ENCODE data around the gene TDRD6. TPM values are rescaled to one million over a fixed set of nuclear protein-coding genes. Genes with fewer than 3 reads are reported as not detected.

TDRD6 gene
- total and polyA plus RNA-seq, 4 donors = 1.0 to 1.8 (median 1.6) TPM; not detected in 1

GRCh38 chr6:46729787-46730326 is 42.2 kb downstream of the TDRD6 start:
- H3K27ac ChIP-seq (ENCODE audit: low read depth in 1 of 2, low read length in 2 of 2) = no peak overlapping the region
- H3K27me3 ChIP-seq (ENCODE audit: control insufficient read depth in 1 of 2, insufficient read depth in 2 of 2, low read length in 1 of 2) = no peaks in the 10 kb centered on the region
- ATAC-seq (ENCODE audit: low FRiP score) (no peak), DNase-seq (no peak)
- WGBS, 2 donors = 90 to 92% methylated on average over 1 of the region's 1 CpG
- H3K4me3 ChIP-seq (ENCODE audit: low read length in 2 of 2) = no peak overlapping the region
- no peaks in the 10 kb centered on the region for H3K4me1 ChIP-seq (ENCODE audit: control insufficient read depth in 1 of 2, insufficient read depth in 2 of 2, low read length in 2 of 2)
- H3K36me3 ChIP-seq (ENCODE audit: control insufficient read depth in 1 of 2, insufficient read depth in 2 of 2, low read length in 1 of 2) = no peaks in the 10 kb centered on the region
- H3K9me3 ChIP-seq (ENCODE audit: control insufficient read depth, low read length) = no peaks in the 10 kb centered on the region
- intact Hi-C loops (cut with DNase I) = no loop called here

- DNase-seq (no peak), ATAC-seq (ENCODE audit: low FRiP score) (no peak)
- Histone ChIP-seq H3K27ac (ENCODE audit: low read depth in 1 of 2, low read length in 2 of 2) (no peak overlapping the region), H3K4me1 (ENCODE audit: control insufficient read depth in 1 of 2, insufficient read depth in 2 of 2, low read length in 2 of 2) (no peaks in the 10 kb centered on the region), H3K27me3 (ENCODE audit: control insufficient read depth in 1 of 2, insufficient read depth in 2 of 2, low read length in 1 of 2) (no peaks in the 10 kb centered on the region), H3K4me3 (ENCODE audit: low read length in 2 of 2) (no peak overlapping the region), H3K36me3 (ENCODE audit: control insufficient read depth in 1 of 2, insufficient read depth in 2 of 2, low read length in 1 of 2) (no peaks in the 10 kb centered on the region), H3K9me3 (ENCODE audit: control insufficient read depth, low read length) (no peaks in the 10 kb centered on the region)
- WGBS, 2 donors = 64 to 69% methylated on average over 4 of the region's 4 CpGs
- intact Hi-C loops (cut with DNase I) = no loop called here
Measured at GRCh38 chr6:46730921-46731461, 43.3 kb downstream of the TDRD6 start.

- DNase-seq (no peak), ATAC-seq (ENCODE audit: low FRiP score) (no peak)
- no peak overlapping the region for H3K27ac ChIP-seq (ENCODE audit: low read depth in 1 of 2, low read length in 2 of 2)
- no peaks in the 10 kb centered on the region for H3K4me1 ChIP-seq (ENCODE audit: control insufficient read depth in 1 of 2, insufficient read depth in 2 of 2, low read length in 2 of 2)
- H3K9me3 ChIP-seq (ENCODE audit: control insufficient read depth, low read length) = no peaks in the 10 kb centered on the region
- H3K36me3 ChIP-seq (ENCODE audit: control insufficient read depth in 1 of 2, insufficient read depth in 2 of 2, low read length in 1 of 2) = no peaks in the 10 kb centered on the region
- H3K27me3 ChIP-seq (ENCODE audit: control insufficient read depth in 1 of 2, insufficient read depth in 2 of 2, low read length in 1 of 2) = no peaks in the 10 kb centered on the region
- WGBS, 2 donors = 95 to 96% methylated on average over 2 of the region's 2 CpGs
- H3K4me3 ChIP-seq (ENCODE audit: low read length in 2 of 2) = no peak overlapping the region
- intact Hi-C loops (cut with DNase I) = no loop called here
Measured at GRCh38 chr6:46733341-46733801, 45.7 kb downstream of the TDRD6 start.

GRCh38 chr6:46734867-46735719 is 47.4 kb downstream of the TDRD6 start, which contains the start of gene PLA2G7:
Gene PLA2G7, minus strand, starts transcription at chr6:46735375. Its CDS starts 12,484 bp downstream, at chr6:46722891.
- H3K27ac ChIP-seq (ENCODE audit: low read depth in 1 of 2, low read length in 2 of 2) = no peak within 1 kb of the TSS
- H3K4me3 ChIP-seq (ENCODE audit: low read length in 2 of 2) = peak within 1 kb of the TSS; percentile 43 to 45
- H3K27me3 ChIP-seq (ENCODE audit: control insufficient read depth in 1 of 2, insufficient read depth in 2 of 2, low read length in 1 of 2) = no peaks in the 10 kb centered on the region
- 1% methylated on average over 67 to 73 of the region's 73 CpGs for WGBS, 2 donors
- no peaks in the 10 kb centered on the region for H3K4me1 ChIP-seq (ENCODE audit: control insufficient read depth in 1 of 2, insufficient read depth in 2 of 2, low read length in 2 of 2)
- no peaks in the 10 kb centered on the region for H3K36me3 ChIP-seq (ENCODE audit: control insufficient read depth in 1 of 2, insufficient read depth in 2 of 2, low read length in 1 of 2)
- ATAC-seq (ENCODE audit: low FRiP score) = peak; percentile 79
- peak; percentile 62 to 76 for DNase-seq
- intact Hi-C loops (cut with DNase I) = no loop called here
- no peaks in the 10 kb centered on the region for H3K9me3 ChIP-seq (ENCODE audit: control insufficient read depth, low read length)

GRCh38 chr6:46735720-46736031 is 48.0 kb downstream of the TDRD6 start:
- intact Hi-C loops (cut with DNase I) = no loop called here
- Histone ChIP-seq H3K4me3 (ENCODE audit: low read length in 2 of 2) (peak overlapping the region in 1 of 2 donors; percentile 45), H3K9me3 (ENCODE audit: control insufficient read depth, low read length) (no peaks in the 10 kb centered on the region), H3K27ac (ENCODE audit: low read depth in 1 of 2, low read length in 2 of 2) (no peak overlapping the region), H3K27me3 (ENCODE audit: control insufficient read depth in 1 of 2, insufficient read depth in 2 of 2, low read length in 1 of 2) (no peaks in the 10 kb centered on the region), H3K36me3 (ENCODE audit: control insufficient read depth in 1 of 2, insufficient read depth in 2 of 2, low read length in 1 of 2) (no peaks in the 10 kb centered on the region), H3K4me1 (ENCODE audit: control insufficient read depth in 1 of 2, insufficient read depth in 2 of 2, low read length in 2 of 2) (no peaks in the 10 kb centered on the region)
- no peak for ATAC-seq (ENCODE audit: low FRiP score)
- 6 to 11% methylated on average over 8 of the region's 8 CpGs for WGBS, 2 donors
- DNase-seq = no peak

- intact Hi-C loops (cut with DNase I) = no loop called here
- Histone ChIP-seq H3K27me3 (ENCODE audit: control insufficient read depth in 1 of 2, insufficient read depth in 2 of 2, low read length in 1 of 2) (no peaks in the 10 kb centered on the region), H3K27ac (ENCODE audit: low read depth in 1 of 2, low read length in 2 of 2) (no peak overlapping the region), H3K36me3 (ENCODE audit: control insufficient read depth in 1 of 2, insufficient read depth in 2 of 2, low read length in 1 of 2) (no peaks in the 10 kb centered on the region), H3K4me3 (ENCODE audit: low read length in 2 of 2) (no peak overlapping the region), H3K4me1 (ENCODE audit: control insufficient read depth in 1 of 2, insufficient read depth in 2 of 2, low read length in 2 of 2) (no peaks in the 10 kb centered on the region), H3K9me3 (ENCODE audit: control insufficient read depth, low read length) (peaks cover 2% of the 10 kb centered on the region)
- DNase-seq (no peak), ATAC-seq (ENCODE audit: low FRiP score) (no peak)
Measured at GRCh38 chr6:46736906-46737305, 49.2 kb downstream of the TDRD6 start.

GRCh38 chr6:46741482-46741881 is 53.8 kb downstream of the TDRD6 start:
- H3K9me3 ChIP-seq (ENCODE audit: control insufficient read depth, low read length) = peaks cover 2% of the 10 kb centered on the region
- DNase-seq (no peak), ATAC-seq (ENCODE audit: low FRiP score) (no peak)
- no peaks in the 10 kb centered on the region for H3K4me1 ChIP-seq (ENCODE audit: control insufficient read depth in 1 of 2, insufficient read depth in 2 of 2, low read length in 2 of 2)
- H3K36me3 ChIP-seq (ENCODE audit: control insufficient read depth in 1 of 2, insufficient read depth in 2 of 2, low read length in 1 of 2) = no peaks in the 10 kb centered on the region
- 74 to 93% methylated on average over 2 of the region's 2 CpGs for WGBS, 2 donors
- H3K27me3 ChIP-seq (ENCODE audit: control insufficient read depth in 1 of 2, insufficient read depth in 2 of 2, low read length in 1 of 2) = no peaks in the 10 kb centered on the region
- H3K4me3 ChIP-seq (ENCODE audit: low read length in 2 of 2) = no peak overlapping the region
- H3K27ac ChIP-seq (ENCODE audit: low read depth in 1 of 2, low read length in 2 of 2) = no peak overlapping the region
- intact Hi-C loops (cut with DNase I) = no loop called here

GRCh38 chr6:46741910-46742309 is 54.2 kb downstream of the TDRD6 start:
- intact Hi-C loops (cut with DNase I) = no loop called here
- ATAC-seq (ENCODE audit: low FRiP score) = no peak
- 95 to 96% methylated on average over 4 of the region's 4 CpGs for WGBS, 2 donors

More at GRCh38 chr6:46741910-46742309, 54.2 kb downstream of the TDRD6 start:
- Histone ChIP-seq H3K36me3 (ENCODE audit: control insufficient read depth in 1 of 2, insufficient read depth in 2 of 2, low read length in 1 of 2) (no peaks in the 10 kb centered on the region), H3K27ac (ENCODE audit: low read depth in 1 of 2, low read length in 2 of 2) (no peak overlapping the region), H3K27me3 (ENCODE audit: control insufficient read depth in 1 of 2, insufficient read depth in 2 of 2, low read length in 1 of 2) (no peaks in the 10 kb centered on the region), H3K4me3 (ENCODE audit: low read length in 2 of 2) (no peak overlapping the region), H3K9me3 (ENCODE audit: control insufficient read depth, low read length) (peaks cover 2% of the 10 kb centered on the region), H3K4me1 (ENCODE audit: control insufficient read depth in 1 of 2, insufficient read depth in 2 of 2, low read length in 2 of 2) (no peaks in the 10 kb centered on the region)
- no peak for DNase-seq

Measured in aorta (tissue), 5 donors.